GM20000 (cell line): Measurements from ENCODE around the gene PIEZO1.

Experiments
- DNase-seq: peaks from one replicate; pipeline ENCODE4 v3.0.0; 2012; ENCODE audit warnings: low spot score
- TF ChIP-seq, protein P1 (sequence below): IDR thresholded peaks from 2 replicates; pipeline ENCODE4 v1.5.1; 2012; ENCODE audit warnings: mild to moderate bottlenecking, control low read depth; ENCODE audit errors: extremely low read depth, missing control alignments

Gene PIEZO1

DNA sequence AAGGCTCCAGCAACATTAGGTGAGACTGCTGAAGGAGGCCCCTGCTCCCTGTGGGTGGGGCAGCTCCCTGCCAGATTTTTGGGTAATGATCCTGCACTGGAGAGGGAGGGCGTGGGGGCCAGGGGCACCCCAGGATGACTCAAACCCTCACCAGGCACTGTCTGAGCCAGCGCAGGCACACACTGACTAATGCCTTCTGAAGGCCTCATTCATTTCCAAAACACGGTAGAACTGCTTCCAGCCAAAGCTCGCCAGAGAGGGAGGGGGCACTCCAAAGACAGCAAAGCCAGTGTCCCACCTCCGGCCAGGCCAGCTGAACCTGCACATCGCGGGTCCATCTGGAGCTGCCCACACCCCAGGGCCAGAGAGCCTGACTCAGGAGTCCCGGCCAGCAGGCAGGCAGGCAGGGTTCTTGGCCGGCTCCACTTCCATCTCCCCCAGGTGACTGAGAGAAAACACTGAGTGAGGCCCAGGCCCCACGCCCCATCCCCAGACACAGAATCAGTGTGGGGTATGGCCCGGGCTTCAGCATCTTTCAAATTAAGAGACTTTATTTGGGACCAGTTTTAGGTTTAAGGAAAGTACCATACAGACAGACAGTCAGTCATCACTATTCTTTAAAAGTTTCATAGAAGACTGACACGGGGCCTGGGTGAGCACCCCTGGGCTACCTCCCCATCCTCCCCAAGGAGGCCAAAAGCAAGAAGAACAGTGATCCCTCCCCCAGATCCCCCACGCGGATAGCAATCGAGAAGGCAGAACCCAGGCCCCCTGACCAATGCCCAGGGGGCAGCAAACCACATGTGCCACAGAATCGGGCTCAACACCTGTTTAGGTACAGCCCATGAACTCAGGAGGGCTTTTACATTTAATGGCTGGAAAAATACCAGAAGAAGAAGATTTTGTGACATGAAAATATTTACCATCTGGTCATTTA lies 2.3 kb downstream of the PIEZO1 start:
- DNase-seq, result no peak
- TF ChIP-seq, protein P1, sequence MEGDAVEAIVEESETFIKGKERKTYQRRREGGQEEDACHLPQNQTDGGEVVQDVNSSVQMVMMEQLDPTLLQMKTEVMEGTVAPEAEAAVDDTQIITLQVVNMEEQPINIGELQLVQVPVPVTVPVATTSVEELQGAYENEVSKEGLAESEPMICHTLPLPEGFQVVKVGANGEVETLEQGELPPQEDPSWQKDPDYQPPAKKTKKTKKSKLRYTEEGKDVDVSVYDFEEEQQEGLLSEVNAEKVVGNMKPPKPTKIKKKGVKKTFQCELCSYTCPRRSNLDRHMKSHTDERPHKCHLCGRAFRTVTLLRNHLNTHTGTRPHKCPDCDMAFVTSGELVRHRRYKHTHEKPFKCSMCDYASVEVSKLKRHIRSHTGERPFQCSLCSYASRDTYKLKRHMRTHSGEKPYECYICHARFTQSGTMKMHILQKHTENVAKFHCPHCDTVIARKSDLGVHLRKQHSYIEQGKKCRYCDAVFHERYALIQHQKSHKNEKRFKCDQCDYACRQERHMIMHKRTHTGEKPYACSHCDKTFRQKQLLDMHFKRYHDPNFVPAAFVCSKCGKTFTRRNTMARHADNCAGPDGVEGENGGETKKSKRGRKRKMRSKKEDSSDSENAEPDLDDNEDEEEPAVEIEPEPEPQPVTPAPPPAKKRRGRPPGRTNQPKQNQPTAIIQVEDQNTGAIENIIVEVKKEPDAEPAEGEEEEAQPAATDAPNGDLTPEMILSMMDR, result no peak

DNA sequence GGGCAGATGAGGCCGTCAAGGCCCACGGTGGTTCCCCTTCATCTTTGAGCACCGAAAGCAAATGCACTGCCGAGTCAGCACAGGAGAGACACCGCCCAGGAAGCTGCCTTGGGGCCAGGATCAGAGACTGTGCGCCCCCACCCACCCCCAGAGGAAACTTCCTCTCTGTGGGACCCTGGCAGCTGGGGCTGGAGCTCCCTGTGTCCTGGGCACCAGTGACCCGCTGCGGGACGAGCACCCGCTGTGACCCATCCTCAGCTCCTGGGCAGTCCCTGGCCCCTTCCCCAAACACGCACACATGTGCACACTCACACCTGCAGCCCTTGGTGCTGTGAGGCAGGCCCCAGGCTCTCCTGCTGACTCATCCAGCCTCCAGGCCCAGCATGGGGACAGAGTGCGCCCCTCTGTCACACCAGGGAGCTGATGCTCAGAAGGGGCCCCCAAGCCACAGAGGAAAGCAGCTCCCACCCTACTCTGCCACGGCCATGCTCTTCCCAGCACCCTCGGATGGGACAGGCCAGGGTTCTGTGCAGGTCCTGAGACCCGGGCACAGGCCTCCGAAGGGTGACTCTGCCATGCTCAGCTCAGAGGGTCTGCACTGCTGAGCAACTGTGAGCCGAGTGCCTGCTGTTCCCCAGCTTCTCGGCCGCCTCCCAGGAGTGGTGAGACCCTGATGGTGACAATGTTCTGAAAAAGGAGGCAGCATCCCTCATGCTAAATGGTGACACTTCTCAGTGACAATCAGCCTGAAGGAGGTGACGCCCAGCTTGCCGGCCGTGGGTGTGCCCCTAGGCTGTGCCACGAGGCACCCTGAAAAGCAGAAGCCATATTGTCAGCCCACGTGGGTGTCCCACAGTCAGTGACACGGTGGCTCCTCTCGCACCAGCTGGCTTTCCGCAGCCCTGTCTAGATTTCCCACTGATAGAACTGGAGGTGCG lies 3.6 kb downstream of the PIEZO1 start:
- TF ChIP-seq, protein P1, result no peak
- DNase-seq, result peak; percentile 83

DNA sequence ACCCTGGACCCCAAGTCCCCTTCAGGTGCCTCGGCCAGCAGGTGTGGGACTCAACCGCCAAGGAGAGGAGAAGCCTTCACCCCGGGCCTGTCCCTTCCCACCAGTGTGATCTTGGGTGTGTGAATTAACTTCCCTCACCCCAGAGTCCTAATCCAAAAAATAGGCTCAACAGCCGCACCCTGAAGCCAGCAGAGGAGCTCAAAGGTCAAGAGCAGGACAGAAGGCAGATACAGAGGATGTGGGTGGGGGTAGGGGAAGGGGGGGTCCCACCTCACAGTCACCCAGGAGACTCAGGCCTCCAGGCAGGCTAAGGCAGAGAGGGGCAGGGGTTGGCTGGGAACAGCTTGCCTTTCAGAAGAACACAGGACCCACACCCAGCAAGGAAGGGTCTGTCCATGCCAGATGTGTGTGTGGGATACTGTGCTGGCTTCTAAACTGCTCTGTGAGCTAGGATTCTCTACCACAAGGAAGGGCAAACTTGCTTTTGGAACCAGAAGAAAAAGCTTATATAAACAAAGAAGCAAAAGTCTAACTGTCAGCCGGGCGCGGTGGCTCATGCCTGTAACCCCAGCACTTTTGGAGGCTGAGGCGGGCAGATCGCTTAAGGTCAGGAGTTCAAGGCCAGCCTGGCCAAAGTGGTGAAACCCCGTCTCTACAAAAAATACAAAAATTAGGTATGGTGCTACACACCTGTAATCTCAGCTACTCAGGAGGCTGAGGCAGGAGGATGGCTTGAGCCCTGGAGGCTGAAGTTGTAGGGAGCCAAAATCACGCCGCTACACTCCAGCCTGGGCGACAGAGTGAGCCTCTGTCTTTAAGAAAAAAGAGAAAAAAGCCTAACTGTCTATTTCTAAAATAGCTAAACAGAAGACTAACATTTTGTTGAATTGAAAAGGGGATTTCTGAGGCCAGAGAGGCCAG lies 4.6 kb downstream of the PIEZO1 start:
- TF ChIP-seq, protein P1, result no peak
- no peak for DNase-seq

DNA sequence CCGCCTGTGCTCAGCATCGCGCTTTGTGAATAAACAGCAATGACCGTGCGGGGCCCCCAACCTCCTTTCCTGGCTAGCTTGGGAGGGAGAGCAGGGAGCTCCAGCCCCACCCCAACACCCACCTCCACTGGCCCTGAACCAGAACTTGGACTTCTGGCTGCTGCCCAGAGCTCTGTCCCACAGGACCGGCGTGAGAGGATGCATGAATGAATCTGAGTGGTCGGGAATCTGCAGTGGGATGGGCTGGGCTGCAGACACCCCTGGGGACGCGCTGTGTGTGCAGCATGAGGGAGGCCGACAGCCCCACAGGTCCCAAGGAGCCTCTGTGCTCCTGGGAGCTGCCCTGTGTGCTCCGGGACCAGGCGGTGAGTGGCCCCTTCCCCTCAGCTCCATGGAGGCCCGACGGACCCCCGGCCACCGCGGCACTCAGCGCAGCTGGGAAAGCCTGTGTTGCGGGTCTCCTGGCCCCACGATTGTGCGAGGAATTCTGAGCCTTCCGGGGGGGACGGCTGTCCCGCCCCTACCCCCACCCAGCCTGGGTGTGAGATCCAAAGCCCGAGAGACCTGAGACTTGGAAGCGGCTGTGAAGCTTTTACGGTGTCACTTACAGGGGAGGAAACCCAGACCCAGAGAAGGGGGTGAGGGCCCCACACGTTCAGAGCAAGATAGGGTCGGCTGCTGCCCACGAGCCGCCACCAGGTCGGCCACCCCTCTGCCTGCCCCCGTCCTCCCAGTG lies 5.4 kb downstream of the PIEZO1 start:
- DNase-seq, result no peak
- TF ChIP-seq, protein P1, result no peak

DNA sequence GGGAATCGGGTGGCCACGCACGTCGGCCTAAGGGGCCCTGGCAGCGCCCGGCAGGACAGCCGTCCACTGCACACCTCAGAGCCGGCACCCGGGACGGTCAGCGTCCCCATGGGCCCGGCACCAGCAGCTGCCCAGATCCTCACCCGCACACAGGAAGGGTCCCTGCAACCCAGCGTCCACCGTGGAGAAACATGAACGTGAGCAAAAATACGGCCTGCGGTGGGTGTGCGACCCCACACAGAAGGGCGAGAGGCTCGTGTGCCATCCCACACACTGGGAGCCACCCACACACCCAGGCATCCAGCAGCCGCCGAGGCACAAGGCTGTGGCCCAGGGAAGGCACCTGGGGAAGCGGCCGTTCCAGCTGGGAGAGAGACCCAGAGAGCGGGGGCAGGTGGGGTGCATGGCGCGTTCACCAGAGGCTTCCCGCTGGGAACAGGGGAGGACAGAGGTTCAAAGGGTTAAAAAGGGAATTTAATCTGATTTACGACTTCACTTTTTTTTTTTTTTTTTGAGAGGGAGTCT lies 6.4 kb downstream of the PIEZO1 start:
- TF ChIP-seq, protein P1, result no peak
- DNase-seq, result no peak

DNA sequence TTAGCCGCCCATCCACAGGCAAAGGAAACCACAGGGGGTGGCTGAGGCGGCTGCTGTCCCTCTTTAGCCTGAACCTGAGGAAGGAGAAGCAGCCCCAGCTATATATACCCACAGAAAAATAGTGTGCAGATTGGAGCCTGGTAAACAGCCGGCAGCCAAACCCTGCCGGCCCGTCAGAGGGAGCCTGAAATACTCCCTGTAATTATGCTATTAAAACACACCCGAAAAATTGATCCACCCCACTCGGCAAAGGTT lies 6.8 kb downstream of the PIEZO1 start:
- TF ChIP-seq, protein P1, result no peak
- DNase-seq, result no peak
